ENCODE data around the gene ZFPL1. TPM values are rescaled to one million over a fixed set of nuclear protein-coding genes. Genes with fewer than 3 reads are reported as not detected.

ZFPL1 gene
- total and polyA plus RNA-seq, 10 of the 15 experiments (the other 5 are each of a cell fraction or from before 2014, with no cell fraction given), result 2.2 to 37.8 (median 27.0) TPM

- CTCF ChIA-PET, result interaction anchor here (0.5 to 3.1 kb wide), 21 partner anchors 9 to 334 kb away, joined by 3 to 40 read pairs (median 3); partner anchors contain the start of genes ARL2, CAPN1, POLA2 and SYVN1
- ATAC-seq, result peak; percentile 90
- Histone ChIP-seq H2AFZ (ENCODE audit: control insufficient read depth, low read depth, low read length) (peak within 1 kb of the TSS; percentile 74), H3K79me2 (ENCODE audit: control insufficient read depth, insufficient read depth, low read length) (peaks cover 43% of the 10 kb centered on the region), H3K9me3 (replicated peaks; ENCODE audit: control insufficient read depth, insufficient read depth, low read length) (no peaks in the 10 kb centered on the region), H3K36me3 (ENCODE audit: control insufficient read depth in 2 of 2, insufficient read depth in 2 of 2, low read length in 1 of 2) (peaks cover 15 to 38% of the 10 kb centered on the region in 2 experiments), H3K4me3 (peak within 1 kb of the TSS; percentile 85), H3K27me3 (replicated peaks in 1 of 2; ENCODE audit: control insufficient read depth in 2 of 2, insufficient read depth in 2 of 2, low read length in 1 of 2) (no peaks in the 10 kb centered on the region), H3K27ac (ENCODE audit: control insufficient read depth, insufficient read depth) (peak within 1 kb of the TSS; percentile 80), H3K9ac (ENCODE audit: control insufficient read depth, insufficient read depth, low read length) (peak within 1 kb of the TSS; percentile 97), H3K4me1 (ENCODE audit: control insufficient read depth, insufficient read depth, low read length) (peaks cover 17% of the 10 kb centered on the region), H4K20me1 (ENCODE audit: control insufficient read depth, insufficient read depth) (no peaks in the 10 kb centered on the region), H3K4me2 (ENCODE audit: control insufficient read depth, insufficient read depth) (peak within 1 kb of the TSS; percentile 79)
- POLR2A ChIA-PET, result interaction anchor here (0.5 to 3.1 kb wide), 25 partner anchors 9 to 806 kb away, joined by 3 to 31 read pairs (median 4); partner anchors contain the start of genes ARL2, CAPN1, CDC42BPG and DPF2
- RAD21 ChIA-PET (ENCODE audit: unreplicated experiment), result interaction anchor here (0.7 to 3.3 kb wide), 13 partner anchors 9 to 343 kb away, joined by 3 to 34 read pairs (median 4); partner anchors contain the start of genes ARL2, CAPN1, SAC3D1 and SF1
- BruUV-seq (replicated peaks), result TSS peak; percentile 83
- intact Hi-C loops (cut with micrococcal nuclease; ENCODE audit: unreplicated experiment), result no loop called here
- SMC1A ChIA-PET (ENCODE audit: uncharacterized antibody, unreplicated experiment), result interaction anchor here (0.8 to 3.5 kb wide), 10 partner anchors 9 to 318 kb away, joined by 3 to 15 read pairs (median 6); partner anchors contain the start of genes ARL2, BATF2, CAPN1 and SNX15
- peak; percentile 99 for FAIRE-seq
- under 1% methylated on average over 64 of the region's 64 CpGs for WGBS (ENCODE audit: insufficient coverage, insufficient replicate concordance, low lambda C conversion rate, missing lambda C conversion rate)
- in situ Hi-C loops (cut with MboI), result no loop called here
- DNase-seq (ENCODE audit: low read depth, low spot score), result peak; percentile 95
- TF ChIP-seq CREB1 (IDR thresholded peaks at IDR 0.05; ENCODE audit: low read depth) (peak; percentile 99), HDGF (IDR thresholded peaks at IDR 0.05) (peak; percentile 93), IKZF2 (IDR thresholded peaks at IDR 0.05) (no peak), SMAD1 (IDR thresholded peaks at IDR 0.05; ENCODE audit: low read depth, partially characterized antibody) (no peak), NR2C2 (IDR thresholded peaks at IDR 0.05; ENCODE audit: borderline replicate concordance, control insufficient read depth, insufficient read length, low read depth) (no peak), POLR2AphosphoS2 (IDR thresholded peaks at IDR 0.05; ENCODE audit: low read depth, low read length) (0 out of 2 replicates have a peak, but pooled peaks have one; percentile 78), USF2 (IDR thresholded peaks at IDR 0.05; ENCODE audit: borderline replicate concordance, low read depth, low read length) (no peak), MXI1 (IDR thresholded peaks at IDR 0.05; ENCODE audit: low read depth, low read length) (peak; percentile 71; the same call in 1 of the 2 replicates), CREM (IDR thresholded peaks at IDR 0.05; ENCODE audit: low read depth) (peak; percentile 99), MEF2A (IDR thresholded peaks at IDR 0.05; ENCODE audit: insufficient read depth, low read depth, low read length) (no peak), MTA2 (IDR thresholded peaks at IDR 0.05; ENCODE audit: low read depth) (no peak), YY1 (IDR thresholded peaks at IDR 0.05; ENCODE audit: low read depth, low read length) (peak; percentile 96), CEBPB (IDR thresholded peaks at IDR 0.05; ENCODE audit: borderline replicate concordance in 1 of 2, low read depth in 2 of 2, low read length in 2 of 2) (no peak), ASH2L (IDR thresholded peaks at IDR 0.05; ENCODE audit: borderline replicate concordance, low read depth) (no peak), IRF4 (IDR thresholded peaks at IDR 0.05; ENCODE audit: low read depth, low read length) (no peak), NRF1 (conservative IDR thresholded peaks at IDR 0.05; ENCODE audit: low read depth, low read length) (peak; percentile 91), SIN3A (IDR thresholded peaks at IDR 0.05; ENCODE audit: low read depth, low read length) (peak; percentile 94), BHLHE40 (IDR thresholded peaks at IDR 0.05; ENCODE audit: borderline replicate concordance in 1 of 2, low read depth in 2 of 2, low read length in 1 of 2) (peak; percentile 75 to 95; a peak in 3 of 4 replicates), MYC (IDR thresholded peaks at IDR 0.05; ENCODE audit: insufficient read depth, insufficient read length, insufficient replicate concordance, low read length, severe bottlenecking) (no peak)
- TF ChIP-seq, protein P1, sequence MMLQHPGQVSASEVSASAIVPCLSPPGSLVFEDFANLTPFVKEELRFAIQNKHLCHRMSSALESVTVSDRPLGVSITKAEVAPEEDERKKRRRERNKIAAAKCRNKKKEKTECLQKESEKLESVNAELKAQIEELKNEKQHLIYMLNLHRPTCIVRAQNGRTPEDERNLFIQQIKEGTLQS (IDR thresholded peaks at IDR 0.05; ENCODE audit: borderline replicate concordance, extremely low read depth, low read depth, low read length), result peak; percentile 74; the same call in 1 of the 2 replicates
- TF ChIP-seq, protein P2, sequence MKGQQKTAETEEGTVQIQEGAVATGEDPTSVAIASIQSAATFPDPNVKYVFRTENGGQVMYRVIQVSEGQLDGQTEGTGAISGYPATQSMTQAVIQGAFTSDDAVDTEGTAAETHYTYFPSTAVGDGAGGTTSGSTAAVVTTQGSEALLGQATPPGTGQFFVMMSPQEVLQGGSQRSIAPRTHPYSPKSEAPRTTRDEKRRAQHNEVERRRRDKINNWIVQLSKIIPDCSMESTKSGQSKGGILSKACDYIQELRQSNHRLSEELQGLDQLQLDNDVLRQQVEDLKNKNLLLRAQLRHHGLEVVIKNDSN (IDR thresholded peaks at IDR 0.05; ENCODE audit: borderline replicate concordance, extremely low read length, insufficient read depth, low read depth, low read length), result no peak
Measured at GRCh38 chr11:65121865-65122696, 38.1 kb downstream of the ZFPL1 start, which contains the start of the genes FAU and MRPL49. Gene FAU, minus strand, starts transcription at chr11:65122134. Its CDS starts 321 bp downstream, at chr11:65121813. Gene MRPL49, plus strand, starts transcription at chr11:65122321. Its CDS starts 26 bp downstream, at chr11:65122347.

All from GM12878 (cell line).